GM21423 (cell line): ENCODE data around the gene FAM13C.

Experiments
- ATAC-seq: cut with Tn5 transposase; IDR thresholded peaks from one replicate; pipeline ENCODE4 v1.9.1; 2021; ENCODE audit warnings: mild to moderate bottlenecking, moderate library complexity; ENCODE audit not compliant: unreplicated experiment

The FAM13C gene

GRCh38 chr10:59281861-59282260 lies 80.5 kb downstream of the FAM13C start:
- no peak for ATAC-seq

- ATAC-seq = no peak
Observed at GRCh38 chr10:59279991-59280505, 82.3 kb downstream of the FAM13C start.

DNA sequence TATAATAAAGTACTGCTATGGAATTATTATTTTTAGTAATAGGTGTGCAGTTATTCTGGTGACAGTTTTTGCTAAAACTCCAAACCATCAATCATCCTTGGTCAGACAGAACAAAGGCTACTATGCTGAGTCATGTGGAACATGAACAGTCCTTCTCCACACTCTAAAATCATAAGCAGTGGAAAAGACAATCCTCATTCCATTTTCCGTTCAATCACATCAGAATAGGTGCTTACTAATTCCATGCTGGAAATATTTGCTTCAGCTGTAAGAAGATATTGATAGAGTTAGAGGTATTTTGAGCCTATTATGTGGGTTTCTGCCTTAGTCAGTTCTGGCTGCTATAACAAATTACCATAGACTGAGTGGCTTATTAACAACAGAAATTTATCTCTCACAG lies 82.9 kb downstream of the FAM13C start:
- no peak for ATAC-seq

GRCh38 chr10:59276919-59277318 lies 85.4 kb downstream of the FAM13C start:
- ATAC-seq = no peak

- no peak for ATAC-seq
Observed at GRCh38 chr10:59276133-59276532, 86.2 kb downstream of the FAM13C start.

DNA sequence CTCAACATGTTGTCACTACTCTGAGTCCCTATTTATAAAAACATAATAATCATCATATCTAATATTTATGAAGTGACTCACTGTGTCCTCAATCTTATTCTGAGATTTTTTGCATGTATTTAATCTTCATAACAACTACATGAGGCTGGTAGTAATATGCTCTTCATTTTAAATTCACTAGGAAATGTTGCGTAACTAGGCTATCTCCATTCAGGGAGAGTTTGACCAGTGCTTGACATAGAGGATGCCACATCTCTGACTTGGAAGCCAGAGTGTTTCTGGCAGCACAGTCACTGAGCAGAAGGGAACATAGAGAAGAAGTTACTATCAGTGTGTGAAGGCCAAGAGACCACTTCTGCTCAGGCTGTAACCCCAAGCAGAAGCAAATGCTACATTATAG lies 88.9 kb downstream of the FAM13C start:
- no peak for ATAC-seq

DNA sequence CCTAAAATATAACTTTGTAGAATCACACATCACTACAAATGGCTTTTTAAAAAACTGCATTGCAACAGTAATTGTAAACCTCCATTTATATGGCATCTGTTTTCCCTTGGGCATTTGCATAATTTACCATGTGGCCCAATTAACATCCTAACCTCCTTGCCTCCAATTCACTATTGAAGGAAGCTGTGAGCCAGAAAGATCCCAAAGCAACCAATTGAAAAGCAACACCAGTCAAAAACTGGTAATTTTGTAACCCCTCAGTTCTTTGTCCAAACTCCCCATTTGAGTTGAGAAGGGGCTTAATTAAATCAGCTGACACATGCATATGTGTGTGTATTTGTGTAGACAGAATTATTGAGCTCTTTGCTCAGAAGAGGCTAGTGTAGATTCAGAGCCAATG lies 90.3 kb downstream of the FAM13C start:
- ATAC-seq = no peak

DNA sequence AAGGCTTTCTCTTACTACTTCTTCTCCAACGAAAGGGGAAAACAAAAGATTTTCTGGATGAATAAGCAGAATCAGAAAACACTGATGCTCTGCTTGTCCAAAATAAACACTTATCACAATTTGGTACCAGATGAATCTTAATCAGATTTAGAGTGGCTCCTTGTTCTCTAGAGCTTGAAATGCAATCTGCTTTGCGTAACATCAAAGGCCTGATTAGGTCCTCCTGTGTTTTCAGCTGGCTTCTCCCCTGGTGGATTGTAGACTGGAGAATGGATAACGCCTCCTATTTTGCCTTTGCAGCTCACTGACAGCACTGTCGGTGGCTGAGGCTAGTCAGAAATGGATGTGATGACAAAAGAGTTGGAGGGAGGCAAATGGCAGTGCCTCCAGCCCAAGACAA lies 91.2 kb downstream of the FAM13C start:
- no peak for ATAC-seq

GRCh38 chr10:59270492-59270891 lies 91.9 kb downstream of the FAM13C start:
- no peak for ATAC-seq

DNA sequence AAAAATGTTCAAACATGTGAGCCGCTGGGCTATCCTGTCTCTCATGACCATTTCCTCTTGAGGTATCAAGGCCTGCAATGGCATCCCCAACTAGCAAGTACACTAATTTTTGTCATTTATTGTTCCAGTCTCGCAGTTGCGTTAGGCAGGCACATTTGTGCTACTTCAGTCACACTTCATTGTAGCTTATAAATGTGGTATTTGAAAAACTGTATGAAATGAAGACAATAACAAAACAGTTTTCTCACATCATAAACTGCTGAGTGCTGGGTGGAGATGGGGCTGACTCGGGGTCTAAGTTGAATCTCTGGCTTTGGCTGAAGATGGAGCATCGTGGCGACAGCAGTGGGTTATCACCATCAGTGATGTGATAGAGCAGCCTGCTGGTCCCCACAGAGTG lies 92.7 kb downstream of the FAM13C start:
- no peak for ATAC-seq

DNA sequence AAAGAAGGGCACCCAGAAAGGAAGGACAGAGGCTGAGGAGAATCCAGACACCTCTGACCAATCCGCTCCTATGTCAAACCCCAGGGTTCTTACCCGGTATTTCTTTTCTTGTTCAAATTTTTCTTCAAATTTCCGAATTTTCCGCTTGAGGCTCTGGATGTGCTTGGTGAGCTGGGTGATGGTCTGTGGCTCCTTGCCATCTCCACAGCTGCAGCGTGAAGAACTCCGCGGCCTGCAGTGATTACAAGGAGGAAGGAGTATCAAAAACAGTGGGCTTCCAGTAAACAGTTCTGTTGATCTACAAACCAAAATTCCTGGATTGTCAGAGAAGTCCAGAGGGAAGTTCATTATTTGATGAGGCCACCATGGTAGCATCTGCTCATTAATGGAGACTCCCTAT lies 93.9 kb downstream of the FAM13C start:
- no peak for ATAC-seq

- no peak for ATAC-seq
Observed at GRCh38 chr10:59266321-59266720, 96.0 kb downstream of the FAM13C start.

GRCh38 chr10:59265141-59265540 lies 97.2 kb downstream of the FAM13C start:
- ATAC-seq = no peak

DNA sequence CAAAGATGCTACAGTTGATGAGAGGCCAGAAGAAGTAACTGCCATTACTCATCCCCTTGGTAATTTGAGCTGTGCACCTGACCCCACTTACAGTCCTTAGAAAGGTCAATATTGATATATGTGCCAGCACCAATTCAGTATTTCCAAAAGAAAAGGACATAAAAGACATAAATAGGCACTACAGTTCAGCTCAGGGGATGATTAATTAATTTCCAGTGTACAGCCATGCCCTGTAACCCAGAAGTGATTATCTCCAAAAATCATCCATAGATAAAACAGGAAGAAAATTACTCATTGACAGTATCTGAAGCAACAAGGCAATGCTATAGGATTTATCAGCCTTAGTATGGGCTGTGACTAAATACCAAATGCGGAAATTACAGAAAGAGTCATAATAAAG lies 103.5 kb downstream of the FAM13C start:
- ATAC-seq = no peak

- no peak for ATAC-seq
Observed at GRCh38 chr10:59257224-59257623, 105.1 kb downstream of the FAM13C start.

GRCh38 chr10:59255463-59255862 lies 106.9 kb downstream of the FAM13C start:
- ATAC-seq = no peak

DNA sequence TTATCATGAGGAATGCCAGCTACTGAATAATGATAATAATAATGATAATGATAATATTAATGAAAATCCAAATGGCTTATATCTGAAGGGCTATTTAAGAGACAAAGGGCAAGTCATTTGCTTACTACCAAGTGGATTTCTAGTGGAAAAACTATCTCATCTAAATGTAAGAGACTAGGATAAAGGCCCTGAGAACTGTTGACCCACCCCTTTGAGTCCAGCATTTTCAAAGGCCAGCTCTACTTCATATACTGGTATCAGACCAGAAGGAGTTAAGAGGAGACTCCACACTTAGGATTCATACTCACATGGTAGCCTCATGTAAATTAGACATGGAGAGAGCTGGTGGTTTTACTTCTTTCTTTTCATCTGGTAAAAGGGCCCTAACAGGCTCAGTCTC lies 109.9 kb downstream of the FAM13C start:
- no peak for ATAC-seq

- ATAC-seq = no peak
Observed at GRCh38 chr10:59245686-59246085, 116.7 kb downstream of the FAM13C start.

DNA sequence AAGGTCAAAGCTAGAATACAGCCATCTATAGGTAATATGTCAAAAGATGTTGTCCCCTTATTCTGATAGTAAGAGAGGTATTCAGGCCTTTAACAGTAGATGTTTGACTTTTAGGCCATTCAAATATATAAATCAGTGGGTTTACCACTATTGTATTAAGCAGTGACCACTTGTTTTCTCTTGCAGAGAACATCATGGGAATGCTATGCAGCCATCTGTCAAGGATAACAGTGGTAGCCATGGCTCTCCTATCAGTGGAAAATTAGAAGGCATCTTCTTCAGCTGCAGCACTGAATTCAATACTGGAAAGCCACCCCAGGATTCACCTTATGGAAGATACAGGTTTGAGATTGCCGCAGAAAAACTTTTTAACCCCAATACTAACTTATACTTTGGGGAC lies 117.5 kb downstream of the FAM13C start:
- ATAC-seq = no peak

- no peak for ATAC-seq
Observed at GRCh38 chr10:59243611-59244195, 118.6 kb downstream of the FAM13C start.

GRCh38 chr10:59242991-59243390 lies 119.4 kb downstream of the FAM13C start:
- ATAC-seq = no peak

DNA sequence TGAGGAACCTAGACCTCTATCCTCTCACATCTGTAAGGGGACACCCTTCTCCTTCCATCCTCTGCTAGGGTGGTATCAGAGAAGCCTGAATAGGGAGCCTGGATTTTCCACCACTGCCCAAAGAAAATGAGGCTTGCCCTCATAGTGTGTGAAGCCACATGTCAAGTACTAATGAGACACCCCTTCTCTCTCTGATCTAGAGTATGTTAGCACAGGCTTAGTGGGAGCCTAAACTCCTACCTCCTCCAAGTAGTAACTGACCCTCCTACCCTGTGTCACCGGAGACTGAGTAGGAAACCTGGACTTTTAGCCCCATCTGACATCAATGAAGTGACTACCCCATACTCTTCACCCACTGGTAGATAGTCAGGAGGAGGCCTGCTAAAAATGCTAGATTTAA lies 120.3 kb downstream of the FAM13C start:
- ATAC-seq = no peak

- ATAC-seq = no peak
Observed at GRCh38 chr10:59240582-59241183, 121.7 kb downstream of the FAM13C start.
